GM04503 (cell line): ENCODE results near the gene COL18A1.

ENCODE experiments used
- DNase-seq: peaks from one replicate; pipeline ENCODE4 v3.0.0-alpha.2; 2012; ENCODE audit warnings: low read depth

The COL18A1 gene

GRCh38 chr21:45401916-45402900, 2.8 kb upstream of the COL18A1 start:
- DNase-seq, result no peak

- no peak for DNase-seq
Measured at GRCh38 chr21:45403133-45403824, 1.7 kb upstream of the COL18A1 start.

- DNase-seq, result no peak
Measured at GRCh38 chr21:45403825-45404729, 888 bp upstream of the COL18A1 start.

GRCh38 chr21:45405271-45405818, 380 bp downstream of the COL18A1 start:
- no peak for DNase-seq

- DNase-seq, result no peak
Measured at GRCh38 chr21:45405819-45406762, 1.1 kb downstream of the COL18A1 start.

- no peak for DNase-seq
Measured at GRCh38 chr21:45406801-45407628, 2.0 kb downstream of the COL18A1 start.

- DNase-seq, result no peak
Measured at GRCh38 chr21:45407629-45408247, 2.8 kb downstream of the COL18A1 start.

- no peak for DNase-seq
Measured at GRCh38 chr21:45408271-45408791, 3.4 kb downstream of the COL18A1 start.

- DNase-seq, result no peak
Measured at GRCh38 chr21:45408801-45409261, 3.9 kb downstream of the COL18A1 start.

- DNase-seq, result no peak
Measured at GRCh38 chr21:45409466-45410150, 4.6 kb downstream of the COL18A1 start.

- DNase-seq, result no peak
Measured at GRCh38 chr21:45410151-45410864, 5.3 kb downstream of the COL18A1 start.

GRCh38 chr21:45410865-45411809, 6.2 kb downstream of the COL18A1 start:
- no peak for DNase-seq

- DNase-seq, result no peak
Measured at GRCh38 chr21:45411810-45412206, 6.8 kb downstream of the COL18A1 start.

GRCh38 chr21:45412491-45412890, 7.5 kb downstream of the COL18A1 start:
- no peak for DNase-seq

- no peak for DNase-seq
Measured at GRCh38 chr21:45412909-45413611, 8.1 kb downstream of the COL18A1 start.

- no peak for DNase-seq
Measured at GRCh38 chr21:45413922-45414321, 9.0 kb downstream of the COL18A1 start.
